IPS-NIHi11 (cell line): Measurements from ENCODE around the gene ZRANB2.

Source experiments
- DNase-seq: peaks from one replicate; pipeline ENCODE4 v3.0.0; 2012; ENCODE audit warnings: mixed read lengths, low spot score

Gene ZRANB2

DNA sequence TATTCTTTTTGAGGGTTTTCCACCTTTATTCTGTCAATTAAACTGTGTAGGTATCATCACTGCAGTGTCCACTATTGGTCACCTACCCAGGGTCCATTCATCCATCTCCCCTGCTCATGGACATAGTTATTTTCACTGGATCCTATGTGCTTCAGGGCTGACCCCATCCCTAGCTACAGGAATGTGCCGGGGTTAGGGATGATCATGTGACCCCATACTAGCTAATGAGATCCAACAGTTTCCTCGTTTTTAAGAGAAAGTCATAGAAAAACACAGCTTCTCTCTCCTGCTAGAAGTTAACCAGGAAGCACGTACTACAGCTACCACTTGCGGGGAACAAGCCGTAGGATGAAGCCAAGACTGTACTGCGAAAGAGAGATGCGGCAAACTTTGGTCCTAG is 52.8 kb downstream of the ZRANB2 start:
- DNase-seq = no peak

DNA sequence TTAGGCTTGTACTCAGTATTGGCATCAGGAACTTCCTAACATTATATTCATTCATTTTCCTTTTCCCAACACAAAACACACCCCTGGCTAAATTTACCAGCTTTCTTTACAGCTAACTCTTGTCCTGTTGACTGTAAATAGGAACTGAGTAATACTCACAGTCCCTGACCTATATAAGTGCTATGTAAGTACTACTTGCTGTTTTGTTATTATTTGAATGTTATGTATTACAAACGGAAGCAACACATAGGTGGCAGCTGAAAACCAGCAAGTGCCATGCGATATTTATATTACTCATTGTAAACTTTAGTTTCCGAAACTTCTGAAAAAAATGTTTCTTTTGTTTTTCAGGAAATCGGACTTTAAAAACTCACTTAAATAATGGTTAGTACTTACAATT is 54.7 kb downstream of the ZRANB2 start:
- DNase-seq = no peak

DNA sequence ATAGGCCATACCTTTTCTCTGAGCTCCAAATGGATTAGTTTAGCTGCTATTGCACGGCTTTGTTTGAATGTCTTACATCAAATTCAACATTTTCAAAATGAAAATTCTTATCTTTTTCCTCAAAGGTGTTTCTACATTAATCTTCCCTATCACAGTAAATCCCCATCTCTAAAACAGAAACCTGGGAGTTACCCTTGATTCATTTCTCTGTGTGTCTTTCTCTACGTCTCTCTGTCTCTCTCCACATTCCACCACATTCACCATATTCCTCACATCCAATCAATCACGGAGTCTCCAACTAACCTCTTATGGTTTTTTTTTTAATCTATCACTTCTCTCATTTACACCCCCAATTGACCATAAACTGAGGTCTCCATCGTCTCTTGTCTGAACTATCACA is 57.3 kb downstream of the ZRANB2 start:
- no peak for DNase-seq

DNA sequence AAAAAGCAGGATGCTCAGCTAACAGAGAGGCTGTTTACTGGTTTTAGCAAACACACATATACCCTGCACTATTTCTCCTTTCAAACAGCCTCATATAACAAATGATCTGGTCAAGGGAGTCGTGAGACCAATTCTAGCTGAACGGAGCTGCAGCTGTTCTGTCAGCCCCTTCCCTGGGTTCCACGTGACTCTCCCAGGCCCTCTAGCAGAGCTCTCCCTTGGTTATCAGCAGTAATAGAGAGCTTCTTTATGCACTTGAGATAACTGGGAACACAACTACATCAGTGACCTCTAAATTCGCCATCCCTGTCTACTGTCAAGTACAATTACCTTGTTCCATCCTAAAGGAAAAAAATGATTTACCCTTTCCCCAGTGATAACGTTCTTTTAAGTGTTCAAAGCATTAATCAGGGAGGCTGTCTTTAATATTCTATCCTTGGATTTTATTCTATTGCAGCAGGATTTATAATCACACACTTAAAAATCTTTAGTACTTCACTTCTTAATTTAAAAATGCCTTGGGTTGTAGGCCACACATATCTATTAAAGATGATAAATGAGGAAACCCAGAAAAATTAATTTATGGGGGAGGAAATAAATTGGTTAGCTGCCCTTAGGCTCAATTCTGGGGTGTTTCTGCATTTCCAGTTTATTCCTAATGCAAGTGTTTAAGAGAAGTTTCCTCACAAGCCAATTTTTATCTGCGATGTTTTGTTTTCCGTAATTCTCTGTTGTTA is 61.4 kb downstream of the ZRANB2 start:
- no peak for DNase-seq

DNA sequence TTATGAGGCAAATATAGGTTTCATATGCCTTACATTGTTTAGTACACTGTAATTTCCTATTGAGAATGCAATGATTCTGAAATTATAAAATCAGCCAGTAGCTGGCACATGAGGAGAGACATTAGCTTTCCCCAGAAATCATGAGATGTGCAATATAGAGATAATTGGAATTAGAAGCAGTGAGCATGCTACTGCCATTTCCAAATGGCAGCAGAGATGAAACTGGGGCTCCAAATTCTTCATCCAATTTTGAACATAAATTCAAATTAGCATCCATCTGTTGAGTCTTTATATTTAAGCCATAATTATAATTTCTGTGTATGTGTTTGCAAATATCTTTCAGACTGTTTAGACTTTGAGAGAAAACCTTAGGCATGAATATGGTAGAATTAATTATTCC is 62.0 kb downstream of the ZRANB2 start:
- no peak for DNase-seq

DNA sequence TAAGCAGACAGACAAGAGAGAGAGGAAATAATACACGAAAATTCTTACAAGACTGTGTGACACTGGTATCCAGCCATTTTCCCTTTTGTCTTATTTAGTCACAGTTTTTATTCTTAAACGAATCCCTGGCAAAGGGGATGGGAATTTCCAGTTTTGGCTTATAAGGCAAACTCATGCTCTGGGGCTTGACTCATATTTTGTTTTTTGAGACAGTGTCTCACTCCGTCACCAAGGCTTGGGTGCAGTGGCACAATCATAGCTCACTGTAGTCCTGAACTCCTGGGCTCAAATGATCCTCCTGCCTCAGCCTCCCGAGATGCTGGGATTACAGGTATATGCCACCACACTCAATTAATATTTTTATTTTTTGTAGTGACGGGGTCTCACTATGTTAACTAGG is 65.1 kb downstream of the ZRANB2 start:
- no peak for DNase-seq

DNA sequence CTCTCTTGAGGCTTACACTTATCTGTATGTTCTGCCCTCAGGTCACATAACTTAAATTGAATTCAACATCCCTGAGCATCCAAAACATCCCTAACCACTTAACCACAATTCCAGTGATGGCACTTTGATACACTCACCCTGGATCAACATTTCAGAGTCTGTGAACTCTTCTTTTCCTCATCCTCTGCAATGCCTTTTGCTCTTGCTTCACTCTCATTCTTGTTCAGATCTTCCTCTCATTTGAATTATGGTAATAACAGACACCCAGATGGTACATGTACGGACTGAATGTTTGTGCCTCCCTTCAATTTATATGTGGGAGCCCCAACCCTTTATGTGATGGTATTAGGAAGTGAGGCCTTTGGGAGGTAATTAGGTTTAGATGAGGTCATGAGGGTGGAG is 66.7 kb downstream of the ZRANB2 start:
- no peak for DNase-seq
